Duodenal mucosa (tissue), 2 donors: Measurements from ENCODE around the gene UTS2.

Experiments used
- H3K27ac ChIP-seq: one replicate; pipeline ENCODE4 v1.7.0; 2013; ENCODE audit warnings: low read depth, low read length
- H3K27me3 ChIP-seq, 2 donors: one replicate each; pipeline ENCODE4 v1.7.0; 2013; ENCODE audit warnings: low read length in 2 of 2, control low read depth in 1 of 2; ENCODE audit not compliant: insufficient read depth in 2 of 2, control insufficient read depth in 1 of 2
- H3K36me3 ChIP-seq, 2 donors: one replicate each; pipeline ENCODE4 v1.7.0; 2013; ENCODE audit warnings: low read length in 2 of 2, control low read depth in 1 of 2; ENCODE audit not compliant: insufficient read depth in 2 of 2, control insufficient read depth in 1 of 2
- H3K4me1 ChIP-seq, 2 donors: one replicate each; pipeline ENCODE4 v1.7.0; 2013; ENCODE audit warnings: low read length in 2 of 2, control low read depth in 1 of 2; ENCODE audit not compliant: insufficient read depth in 2 of 2, control insufficient read depth in 1 of 2
- H3K4me3 ChIP-seq, 2 donors: one replicate each; pipeline ENCODE4 v1.7.0; 2013; ENCODE audit warnings: low read length in 2 of 2, low read depth in 1 of 2
- H3K9ac ChIP-seq, 2 donors: one replicate each; pipeline ENCODE4 v1.7.0; 2013; ENCODE audit warnings: low read length in 2 of 2, low read depth in 1 of 2
- H3K9me3 ChIP-seq, 2 donors: one replicate each; pipeline ENCODE4 v1.7.0; 2013; ENCODE audit warnings: low read length in 2 of 2, control low read depth in 1 of 2; ENCODE audit not compliant: control insufficient read depth in 1 of 2

Gene UTS2

GRCh38 chr1:7852804-7853683 is at the start of gene UTS2:
Gene UTS2, minus strand, starts transcription at chr1:7853065. Its CDS starts 62 bp downstream, at chr1:7853003.
- no peaks in the 10 kb centered on the region for H3K4me1 ChIP-seq
- no peak within 1 kb of the TSS for H3K27ac ChIP-seq
- H3K4me3 ChIP-seq, result no peak within 1 kb of the TSS
- no peaks in the 10 kb centered on the region for H3K27me3 ChIP-seq
- H3K9me3 ChIP-seq, result no peaks in the 10 kb centered on the region
- H3K9ac ChIP-seq, result no peak within 1 kb of the TSS
- no peaks in the 10 kb centered on the region for H3K36me3 ChIP-seq

- Histone ChIP-seq H3K9me3 (no peaks in the 10 kb centered on the region), H3K36me3 (no peaks in the 10 kb centered on the region), H3K27ac (no peak overlapping the region), H3K27me3 (no peaks in the 10 kb centered on the region), H3K4me1 (peaks cover 0 to 2% of the 10 kb centered on the region in 2 donors), H3K4me3 (no peak overlapping the region), H3K9ac (no peak overlapping the region)
Observed at GRCh38 chr1:7899741-7900140, 46.9 kb upstream of the UTS2 start.

- Histone ChIP-seq H3K9ac (no peak overlapping the region), H3K9me3 (no peaks in the 10 kb centered on the region), H3K36me3 (no peaks in the 10 kb centered on the region), H3K4me3 (no peak overlapping the region), H3K4me1 (peaks cover 0 to 2% of the 10 kb centered on the region in 2 donors), H3K27me3 (no peaks in the 10 kb centered on the region), H3K27ac (no peak overlapping the region)
Observed at GRCh38 chr1:7898962-7899361, 46.1 kb upstream of the UTS2 start.

- no peak overlapping the region for H3K27ac ChIP-seq
- no peaks in the 10 kb centered on the region for H3K4me1 ChIP-seq
- no peaks in the 10 kb centered on the region for H3K9me3 ChIP-seq
- H3K27me3 ChIP-seq, result no peaks in the 10 kb centered on the region
- H3K36me3 ChIP-seq, result no peaks in the 10 kb centered on the region
- no peak overlapping the region for H3K9ac ChIP-seq
- H3K4me3 ChIP-seq, result no peak overlapping the region
Observed at GRCh38 chr1:7896994-7897393, 44.1 kb upstream of the UTS2 start.

DNA sequence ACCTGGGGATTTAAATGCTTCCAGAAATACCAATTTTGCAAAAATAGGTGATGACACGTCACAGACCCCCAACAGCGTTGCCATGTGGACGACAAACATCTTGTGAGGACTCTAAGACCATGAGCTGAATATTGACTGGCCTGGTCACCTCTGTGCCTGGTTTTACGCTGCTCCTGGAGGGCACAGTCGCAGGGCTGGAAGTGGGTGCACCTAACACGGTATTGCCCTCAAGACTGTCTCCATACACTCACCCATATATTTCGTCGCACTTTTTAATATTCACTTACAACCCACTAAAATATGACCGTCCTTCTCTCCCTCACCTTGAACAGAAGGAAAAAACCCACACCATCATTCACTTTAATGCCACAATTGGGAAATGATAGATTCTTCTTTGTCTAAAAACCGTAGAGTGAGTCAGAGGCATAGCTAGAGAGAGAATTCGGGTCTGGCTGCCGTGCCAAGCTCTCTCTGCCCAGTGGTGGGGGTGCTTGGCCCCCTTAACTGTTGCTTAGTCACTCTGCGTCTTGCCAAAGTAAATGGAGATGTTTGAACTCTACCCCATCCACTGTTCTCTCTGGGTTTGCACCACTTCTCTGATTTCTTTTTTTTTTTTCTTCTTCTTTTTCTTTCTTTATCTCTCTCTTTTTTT is 40.8 kb upstream of the UTS2 start:
- H3K27me3 ChIP-seq, result no peaks in the 10 kb centered on the region
- H3K9me3 ChIP-seq, result no peaks in the 10 kb centered on the region
- no peak overlapping the region for H3K4me3 ChIP-seq
- no peaks in the 10 kb centered on the region for H3K36me3 ChIP-seq
- H3K9ac ChIP-seq, result no peak overlapping the region
- no peak overlapping the region for H3K27ac ChIP-seq
- H3K4me1 ChIP-seq, result no peaks in the 10 kb centered on the region

DNA sequence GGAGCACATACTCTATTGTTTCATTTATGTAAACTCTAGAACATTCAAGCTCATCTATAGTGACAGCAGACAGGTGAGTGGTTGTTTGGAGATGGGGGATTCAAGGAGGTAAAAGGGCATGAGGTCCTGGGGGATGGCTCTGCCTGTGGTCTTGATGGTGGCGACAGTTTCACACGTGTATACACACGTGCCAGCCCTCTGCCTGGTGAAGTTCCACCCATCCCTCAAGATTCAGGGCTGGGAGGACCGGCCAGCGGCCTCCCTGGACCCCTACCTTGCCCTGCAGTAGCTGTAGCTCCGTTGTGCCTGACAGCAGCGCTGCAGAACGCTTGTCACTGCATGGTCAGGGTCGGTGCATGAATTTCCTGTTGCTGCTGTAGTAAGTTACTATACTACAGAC is 38.9 kb upstream of the UTS2 start:
- no peak overlapping the region for H3K4me3 ChIP-seq
- no peaks in the 10 kb centered on the region for H3K9me3 ChIP-seq
- H3K36me3 ChIP-seq, result no peaks in the 10 kb centered on the region
- H3K27me3 ChIP-seq, result no peaks in the 10 kb centered on the region
- H3K27ac ChIP-seq, result no peak overlapping the region
- no peak overlapping the region for H3K9ac ChIP-seq
- no peaks in the 10 kb centered on the region for H3K4me1 ChIP-seq

- no peaks in the 10 kb centered on the region for H3K27me3 ChIP-seq
- H3K36me3 ChIP-seq, result no peaks in the 10 kb centered on the region
- H3K9me3 ChIP-seq, result no peaks in the 10 kb centered on the region
- H3K9ac ChIP-seq, result no peak overlapping the region
- no peak overlapping the region for H3K4me3 ChIP-seq
- no peak overlapping the region for H3K27ac ChIP-seq
- no peaks in the 10 kb centered on the region for H3K4me1 ChIP-seq
Observed at GRCh38 chr1:7890853-7891252, 38.0 kb upstream of the UTS2 start.

GRCh38 chr1:7888248-7889081 is 35.6 kb upstream of the UTS2 start:
- Histone ChIP-seq H3K4me3 (no peak overlapping the region), H3K9me3 (no peaks in the 10 kb centered on the region), H3K36me3 (no peaks in the 10 kb centered on the region), H3K4me1 (no peaks in the 10 kb centered on the region), H3K27me3 (no peaks in the 10 kb centered on the region), H3K9ac (no peak overlapping the region), H3K27ac (no peak overlapping the region)

- no peaks in the 10 kb centered on the region for H3K36me3 ChIP-seq
- peak overlapping the region in 1 of 2 donors; percentile 35 for H3K9ac ChIP-seq
- H3K4me1 ChIP-seq, result no peaks in the 10 kb centered on the region
- no peak overlapping the region for H3K27ac ChIP-seq
- H3K9me3 ChIP-seq, result no peaks in the 10 kb centered on the region
- H3K27me3 ChIP-seq, result no peaks in the 10 kb centered on the region
- H3K4me3 ChIP-seq, result peak overlapping the region; percentile 51 to 54
Observed at GRCh38 chr1:7886405-7886745, 33.5 kb upstream of the UTS2 start.
